ENCODE measurements around the gene ZCCHC7.
"Not testable (repeated sequence)": the region's sequence is repeated elsewhere in the genome, so short reads cannot be mapped to it uniquely, and the experiment has no call there.

The ZCCHC7 gene

GRCh38 chr9:37290366-37290939 lies 170.1 kb downstream of the ZCCHC7 start:
- no peak for TF ChIP-seq CTCF (IDR thresholded peaks at IDR 0.05; ENCODE audit: insufficient read depth, low read length, missing control alignments)
- H3K4me3 ChIP-seq (ENCODE audit: low read depth, low read length), result no peak overlapping the region
- ChIA-PET CTCF (no interaction called here), POLR2A (no interaction called here)
- DNase-seq (ENCODE audit: low read depth, low spot score), result no peak

- peak; percentile 37 for DNase-seq (ENCODE audit: low read depth, low spot score)
These were observed 170.6 kb downstream of the ZCCHC7 start for GRCh38 chr9:37290940-37291485.

GRCh38 chr9:37291612-37292238 lies 171.4 kb downstream of the ZCCHC7 start:
- H3K4me3 ChIP-seq (ENCODE audit: low read depth, low read length); CTCF ChIA-PET; DNase-seq (ENCODE audit: low read depth, low spot score); POLR2A ChIA-PET: not testable (repeated sequence)

More at GRCh38 chr9:37290940-37291485, 170.6 kb downstream of the ZCCHC7 start:
- ChIA-PET CTCF (no interaction called here), POLR2A (no interaction called here)
- TF ChIP-seq CTCF (IDR thresholded peaks at IDR 0.05; ENCODE audit: insufficient read depth, low read length, missing control alignments), result no peak
- peak overlapping the region; percentile 21 for H3K4me3 ChIP-seq (ENCODE audit: low read depth, low read length)

- no peak for DNase-seq (ENCODE audit: low read depth, low spot score)
- ChIA-PET CTCF (no interaction called here), POLR2A (no interaction called here)
- no peak for TF ChIP-seq CTCF (IDR thresholded peaks at IDR 0.05; ENCODE audit: insufficient read depth, low read length, missing control alignments)
- no peak overlapping the region for H3K4me3 ChIP-seq (ENCODE audit: low read depth, low read length)
These were observed 172.5 kb downstream of the ZCCHC7 start for GRCh38 chr9:37292896-37293295.

GRCh38 chr9:37293664-37294524 lies 173.5 kb downstream of the ZCCHC7 start:
- ChIA-PET POLR2A (no interaction called here), CTCF (no interaction called here)
- TF ChIP-seq CTCF (IDR thresholded peaks at IDR 0.05; ENCODE audit: insufficient read depth, low read length, missing control alignments), result no peak
- H3K4me3 ChIP-seq (ENCODE audit: low read depth, low read length), result no peak overlapping the region
- no peak for DNase-seq (ENCODE audit: low read depth, low spot score)

GRCh38 chr9:37295178-37295577 lies 174.8 kb downstream of the ZCCHC7 start:
- ChIA-PET POLR2A (no interaction called here), CTCF (no interaction called here)
- TF ChIP-seq CTCF (IDR thresholded peaks at IDR 0.05; ENCODE audit: insufficient read depth, low read length, missing control alignments), result no peak
- H3K4me3 ChIP-seq (ENCODE audit: low read depth, low read length), result no peak overlapping the region
- no peak for DNase-seq (ENCODE audit: low read depth, low spot score)

Measured in AG04449 (cell line).